ENCODE data around the gene PRG3.

PRG3 gene

GRCh38 chr11:57414612-57415212 lies 33.8 kb upstream of the PRG3 start:
- H3K4me3 ChIP-seq (ENCODE audit: low read depth, low read length), result no peak overlapping the region
- no peak for DNase-seq (ENCODE audit: low read depth, low spot score)
- no peak for TF ChIP-seq CTCF (IDR thresholded peaks at IDR 0.05; ENCODE audit: insufficient read depth, low read length, missing control alignments)
- ChIA-PET CTCF (no interaction called here), POLR2A (no interaction called here)

- CTCF ChIA-PET, result interaction anchor here (1.2 kb wide), 1 partner anchor 44 kb away, joined by 3 read pairs; no protein-coding TSS in a partner anchor
- TF ChIP-seq CTCF (IDR thresholded peaks at IDR 0.05; ENCODE audit: insufficient read depth, low read length, missing control alignments), result no peak
- POLR2A ChIA-PET, result no interaction called here
- no peak overlapping the region for H3K4me3 ChIP-seq (ENCODE audit: low read depth, low read length)
- DNase-seq (ENCODE audit: low read depth, low spot score), result no peak
Observed at GRCh38 chr11:57413681-57414080, 32.7 kb upstream of the PRG3 start.

GRCh38 chr11:57410287-57410686 lies 29.3 kb upstream of the PRG3 start:
- ChIA-PET CTCF (interaction anchor here (1.6 kb wide), 1 partner anchor 47 kb away, joined by 3 read pairs; no protein-coding TSS in a partner anchor), POLR2A (no interaction called here)
- TF ChIP-seq CTCF (IDR thresholded peaks at IDR 0.05; ENCODE audit: insufficient read depth, low read length, missing control alignments), result no peak
- DNase-seq (ENCODE audit: low read depth, low spot score), result peak; percentile 79
- H3K4me3 ChIP-seq (ENCODE audit: low read depth, low read length), result no peak overlapping the region

- no peak overlapping the region for H3K4me3 ChIP-seq (ENCODE audit: low read depth, low read length)
- TF ChIP-seq CTCF (IDR thresholded peaks at IDR 0.05; ENCODE audit: insufficient read depth, low read length, missing control alignments), result no peak
- ChIA-PET POLR2A (no interaction called here), CTCF (interaction anchor here (1.6 kb wide), 1 partner anchor 48 kb away, joined by 3 read pairs; no protein-coding TSS in a partner anchor)
- no peak for DNase-seq (ENCODE audit: low read depth, low spot score)
Observed at GRCh38 chr11:57409321-57410100, 28.6 kb upstream of the PRG3 start.

- ChIA-PET CTCF (interaction anchor here (0.9 to 1.6 kb wide), 2 partner anchors 12 to 49 kb away, joined by 3 read pairs; no protein-coding TSS in a partner anchor), POLR2A (no interaction called here)
- no peak for DNase-seq (ENCODE audit: low read depth, low spot score)
- TF ChIP-seq CTCF (IDR thresholded peaks at IDR 0.05; ENCODE audit: insufficient read depth, low read length, missing control alignments), result no peak
- H3K4me3 ChIP-seq (ENCODE audit: low read depth, low read length), result no peak overlapping the region
Observed at GRCh38 chr11:57408771-57409170, 27.8 kb upstream of the PRG3 start.

GRCh38 chr11:57407941-57408475 lies 27.1 kb upstream of the PRG3 start:
- ChIA-PET CTCF (interaction anchor here (0.9 kb wide), 1 partner anchor 11 kb away, joined by 3 read pairs; no protein-coding TSS in a partner anchor), POLR2A (no interaction called here)
- no peak overlapping the region for H3K4me3 ChIP-seq (ENCODE audit: low read depth, low read length)
- DNase-seq (ENCODE audit: low read depth, low spot score), result no peak
- TF ChIP-seq CTCF (IDR thresholded peaks at IDR 0.05; ENCODE audit: insufficient read depth, low read length, missing control alignments), result no peak
